ENCODE results near the gene NEDD4.
"Not testable (repeated sequence)": the region's sequence is repeated elsewhere in the genome, so short reads cannot be mapped to it uniquely, and the experiment has no call there.

Gene NEDD4

DNA sequence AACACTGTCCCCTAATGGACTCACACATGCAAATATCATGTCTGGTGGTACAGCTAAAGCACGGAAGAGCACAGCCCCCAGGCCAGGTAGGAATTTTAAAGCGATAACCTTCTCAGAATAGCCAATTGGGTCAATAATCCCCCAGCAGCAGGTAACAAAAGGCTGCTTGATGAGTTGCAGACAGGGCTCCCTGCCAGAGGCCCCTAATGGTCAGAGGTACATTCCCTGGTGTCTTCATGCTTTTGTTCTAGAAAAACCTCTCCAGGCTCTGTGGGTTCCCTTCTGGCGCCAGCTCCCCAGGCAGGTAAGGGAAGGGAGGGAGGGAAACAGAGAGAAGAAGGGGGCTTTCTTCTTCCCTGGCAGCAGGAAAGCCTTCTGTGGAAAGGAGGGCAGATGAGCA is 207.1 kb downstream of the NEDD4 start:
- Histone ChIP-seq H3K4me1 (peaks cover 15% of the 10 kb centered on the region), H3K4me3 (ENCODE audit: low read depth, low read length) (no peak overlapping the region), H3K27me3 (no peaks in the 10 kb centered on the region), H3K36me3 (no peaks in the 10 kb centered on the region), H3K9me3 (no peaks in the 10 kb centered on the region)
- TF ChIP-seq CTCF (IDR thresholded peaks at IDR 0.05; ENCODE audit: low read depth, low read length), result no peak
- DNase-seq, result no peak

GRCh38 chr15:55785593-55785992 is 207.8 kb downstream of the NEDD4 start:
- not testable (repeated sequence) for H3K9me3 ChIP-seq; H3K4me3 ChIP-seq (ENCODE audit: low read depth, low read length); DNase-seq; H3K27me3 ChIP-seq; H3K36me3 ChIP-seq
- H3K4me1 ChIP-seq, result peaks cover 15% of the 10 kb centered on the region

DNA sequence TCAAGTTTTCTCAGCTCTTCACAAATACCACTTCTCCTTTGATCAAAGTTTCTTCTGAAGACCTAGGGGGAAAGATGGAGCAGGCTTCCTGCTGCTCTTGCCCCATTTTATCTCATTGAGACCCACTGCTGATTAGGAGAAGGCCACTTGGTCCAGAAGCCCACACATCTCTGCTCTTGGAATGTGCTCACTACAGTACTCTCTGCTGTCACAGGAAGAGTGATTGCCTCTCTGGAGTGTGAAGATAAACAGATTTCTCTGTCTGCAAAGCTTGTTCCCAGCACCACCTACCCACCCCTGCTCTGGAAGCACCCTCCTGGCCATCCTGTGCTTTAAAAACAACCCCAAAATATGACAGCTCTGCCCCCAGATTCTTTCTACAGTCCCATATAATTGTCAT is 209.1 kb downstream of the NEDD4 start:
- Histone ChIP-seq H3K27me3 (no peaks in the 10 kb centered on the region), H3K36me3 (no peaks in the 10 kb centered on the region), H3K4me3 (ENCODE audit: low read depth, low read length) (no peak overlapping the region), H3K4me1 (peaks cover 15% of the 10 kb centered on the region), H3K9me3 (no peaks in the 10 kb centered on the region)
- DNase-seq, result no peak
- TF ChIP-seq CTCF (IDR thresholded peaks at IDR 0.05; ENCODE audit: low read depth, low read length), result no peak

DNA sequence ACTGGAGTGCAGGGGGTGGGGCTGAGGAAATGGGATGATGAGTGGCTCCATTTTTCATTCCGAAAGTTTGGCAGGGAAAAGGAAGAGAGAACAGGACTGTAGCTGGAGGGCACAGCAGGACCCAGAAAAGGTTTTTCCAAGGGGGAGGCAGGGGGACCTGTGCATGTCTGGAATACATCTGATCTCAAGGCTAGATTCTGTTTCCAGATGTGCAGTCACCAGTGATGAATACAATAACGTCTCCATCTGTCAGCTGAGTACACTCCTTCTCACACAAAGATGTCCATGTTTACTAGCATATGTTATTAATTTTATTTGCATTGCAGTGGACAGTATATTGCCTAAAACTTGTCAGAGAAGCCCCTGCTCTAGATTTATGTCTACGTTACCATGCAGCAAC is 210.5 kb downstream of the NEDD4 start:
- peak; percentile 45 for DNase-seq
- TF ChIP-seq CTCF (IDR thresholded peaks at IDR 0.05; ENCODE audit: low read depth, low read length), result no peak
- H3K27me3 ChIP-seq, result no peaks in the 10 kb centered on the region

DNA sequence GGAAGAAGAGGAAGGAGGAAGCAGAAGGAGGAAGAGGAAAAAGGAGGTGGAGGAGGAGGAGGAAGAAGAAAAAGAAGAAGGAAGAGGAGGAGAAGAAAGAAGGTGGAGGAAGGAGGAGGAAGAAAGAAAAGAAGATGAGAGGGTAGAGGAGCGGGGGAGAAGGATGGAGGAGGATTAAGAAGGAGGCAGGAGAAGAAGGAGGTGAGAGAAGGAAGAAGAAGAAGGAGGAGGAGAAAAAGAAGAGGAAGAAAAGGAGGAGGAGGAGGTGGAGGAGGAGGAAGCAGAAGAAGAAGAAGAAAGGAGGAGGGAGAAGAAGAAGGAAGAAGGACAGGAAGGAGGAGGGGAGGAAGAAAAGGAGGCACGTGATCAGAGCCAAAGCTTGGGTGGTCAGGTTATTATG is 213.1 kb downstream of the NEDD4 start:
- TF ChIP-seq CTCF (IDR thresholded peaks at IDR 0.05; ENCODE audit: low read depth, low read length), result no peak
- H3K4me1 ChIP-seq, result peaks cover 18% of the 10 kb centered on the region
- H3K36me3 ChIP-seq, result no peaks in the 10 kb centered on the region

More for the DNA sequence above, 210.5 kb downstream of the NEDD4 start:
- no peaks in the 10 kb centered on the region for H3K36me3 ChIP-seq
- H3K9me3 ChIP-seq, result no peaks in the 10 kb centered on the region
- no peak overlapping the region for H3K4me3 ChIP-seq (ENCODE audit: low read depth, low read length)
- peaks cover 15% of the 10 kb centered on the region for H3K4me1 ChIP-seq

GRCh38 chr15:55778932-55779331 is 214.5 kb downstream of the NEDD4 start:
- no peak for TF ChIP-seq CTCF (IDR thresholded peaks at IDR 0.05; ENCODE audit: low read depth, low read length)
- Histone ChIP-seq H3K4me3 (ENCODE audit: low read depth, low read length) (no peak overlapping the region), H3K27me3 (no peaks in the 10 kb centered on the region), H3K4me1 (peaks cover 14% of the 10 kb centered on the region; the same call in 1 of the 2 replicates), H3K36me3 (no peaks in the 10 kb centered on the region), H3K9me3 (no peaks in the 10 kb centered on the region)
- DNase-seq, result no peak

More for the DNA sequence above, 213.1 kb downstream of the NEDD4 start:
- DNase-seq, result no peak
- H3K9me3 ChIP-seq, result no peaks in the 10 kb centered on the region
- H3K27me3 ChIP-seq, result no peaks in the 10 kb centered on the region
- H3K4me3 ChIP-seq (ENCODE audit: low read depth, low read length), result no peak overlapping the region
